GM23248 (cell line): ENCODE data around the gene PPP1R2B. TPM values are rescaled to one million over a fixed set of nuclear protein-coding genes. Genes with fewer than 3 reads are reported as not detected.

Experiments
- DNase-seq: peaks from one replicate; pipeline ENCODE4 v3.0.0-alpha.2; 2015
- H2AFZ ChIP-seq: fragments of 200-600 bp; sonication (generic); 2 replicates; pipeline ENCODE4 v1.6.1; 2016; ENCODE audit warnings: antibody characterized with exemption
- H3F3A ChIP-seq: fragments of 200-600 bp; sonication (generic); 2 replicates; pipeline ENCODE4 v1.6.1; 2016; ENCODE audit warnings: mild to moderate bottlenecking, antibody characterized with exemption, mixed run types; ENCODE audit not compliant: insufficient read depth
- H3K27ac ChIP-seq: fragments of 200-600 bp; sonication (generic); 2 replicates; pipeline ENCODE4 v1.5.1; 2016; ENCODE audit warnings: mild to moderate bottlenecking
- H3K27me3 ChIP-seq: fragments of 200-600 bp; sonication (generic); replicated peaks from 2 replicates; pipeline ENCODE4 v1.6.1; 2016; ENCODE audit warnings: mild to moderate bottlenecking; ENCODE audit not compliant: insufficient read depth
- H3K36me3 ChIP-seq: fragments of 200-600 bp; sonication (generic); 2 replicates; pipeline ENCODE4 v1.6.1; 2016; ENCODE audit warnings: low read depth, mild to moderate bottlenecking
- H3K4me1 ChIP-seq: fragments of 200-600 bp; sonication (generic); 2 replicates; pipeline ENCODE4 v1.6.1; 2016; ENCODE audit warnings: mild to moderate bottlenecking; ENCODE audit not compliant: insufficient read depth
- H3K4me2 ChIP-seq: fragments of 200-600 bp; sonication (generic); one replicate; pipeline ENCODE4 v1.6.1; 2016; ENCODE audit warnings: mild to moderate bottlenecking; ENCODE audit not compliant: unreplicated experiment
- H3K4me3 ChIP-seq: fragments of 200-600 bp; sonication (generic); 2 replicates; pipeline ENCODE4 v1.5.1; 2016; ENCODE audit warnings: mild to moderate bottlenecking
- H3K79me2 ChIP-seq: fragments of 200-600 bp; sonication (generic); 2 replicates; pipeline ENCODE4 v1.6.1; 2016; ENCODE audit warnings: mild to moderate bottlenecking; ENCODE audit not compliant: insufficient read depth
- H3K9ac ChIP-seq: fragments of 200-600 bp; sonication (generic); 2 replicates; pipeline ENCODE4 v1.6.1; 2016; ENCODE audit warnings: mild to moderate bottlenecking
- H3K9me2 ChIP-seq: fragments of 200-600 bp; sonication (generic); 2 replicates; pipeline ENCODE4 v1.6.1; 2016; ENCODE audit warnings: mixed run types, mild to moderate bottlenecking, moderate library complexity; ENCODE audit not compliant: insufficient read depth
- H3K9me3 ChIP-seq: fragments of 200-600 bp; sonication (generic); one replicate; pipeline ENCODE4 v1.6.1; 2017; ENCODE audit warnings: low read depth
- H4K20me1 ChIP-seq: fragments of 200-600 bp; sonication (generic); 2 replicates; pipeline ENCODE4 v1.6.0; 2016; ENCODE audit not compliant: insufficient read depth
- EZH2 ChIP-seq: fragments of 200-600 bp; sonication (generic); IDR thresholded peaks from 2 replicates; pipeline ENCODE4 v1.6.1; 2018; ENCODE audit warnings: antibody characterized with exemption, mild to moderate bottlenecking; ENCODE audit not compliant: insufficient read depth, poor library complexity, severe bottlenecking
- EZH2phosphoT487 ChIP-seq: fragments of 200-600 bp; sonication (generic); IDR thresholded peaks from 2 replicates; pipeline ENCODE4 v1.6.1; 2018; ENCODE audit warnings: antibody characterized with exemption, moderate library complexity, mild to moderate bottlenecking, low read depth; ENCODE audit not compliant: insufficient read depth
- WGBS, 2 experiments: methylation state at CpG; one replicate each; pipeline ENCODE4 v1.1.6; 2015 to 2017; ENCODE audit warnings: low lambda C conversion rate in 2 of 2, low coverage in 1 of 2; ENCODE audit errors: missing lambda C conversion rate in 2 of 2; 5-methylcytosine and 5-hydroxymethylcytosine counted together
- in situ Hi-C: fragments of 300-500 bp; cut with MboI; formaldehyde crosslinking; loops from 2 replicates; pipeline ENCODE4 v1.15.0; 2020
- polyA plus RNA-seq: library from polyadenylated mRNA; unstranded; fragments of >200 nt; fragmentation: Nextera tagmentation; extraction: Ambion mirVana; gene quantifications from 2 replicates; pipeline ENCODE4 v1.2.1, GENCODE V29; 2016
- total RNA-seq: library from RNA; depleted of rRNA; stranded (reverse); fragments of >200 nt; shearing (Covaris generic); gene quantifications from 2 replicates; pipeline ENCODE4 v1.2.3, GENCODE V29; 2014

Gene PPP1R2B
- total and polyA plus RNA-seq, 2 experiments from 2014 or later: 0.11 TPM; not detected in 1

- H3F3A ChIP-seq: no peaks in the 10 kb centered on the region
- no peak overlapping the region for H3K9ac ChIP-seq
- no peak overlapping the region for H2AFZ ChIP-seq
- no peaks in the 10 kb centered on the region for H3K9me2 ChIP-seq
- H3K4me1 ChIP-seq: no peaks in the 10 kb centered on the region
- no peaks in the 10 kb centered on the region for H3K9me3 ChIP-seq
- in situ Hi-C loops: loop anchor here (25.0 kb wide), 1 partner anchor 1699 kb away; no protein-coding TSS in a partner anchor
- H3K27ac ChIP-seq: no peak overlapping the region
- DNase-seq: peak; percentile 9
- H3K4me3 ChIP-seq: no peak overlapping the region
- WGBS, 2 experiments: 53 to 68% methylated on average over 3 of the region's 3 CpGs
- no peaks in the 10 kb centered on the region for H3K79me2 ChIP-seq
- no peaks in the 10 kb centered on the region for H4K20me1 ChIP-seq
- H3K4me2 ChIP-seq: no peak overlapping the region
- no peaks in the 10 kb centered on the region for H3K36me3 ChIP-seq
- H3K27me3 ChIP-seq: 0 out of 2 replicates have a peak, but pooled peaks cover 5% of the 10 kb centered on the region
- no peak for TF ChIP-seq EZH2
- TF ChIP-seq EZH2phosphoT487: no peak
These were observed 14.2 kb upstream of the PPP1R2B start for GRCh38 chr5:156835905-156836304.

DNA sequence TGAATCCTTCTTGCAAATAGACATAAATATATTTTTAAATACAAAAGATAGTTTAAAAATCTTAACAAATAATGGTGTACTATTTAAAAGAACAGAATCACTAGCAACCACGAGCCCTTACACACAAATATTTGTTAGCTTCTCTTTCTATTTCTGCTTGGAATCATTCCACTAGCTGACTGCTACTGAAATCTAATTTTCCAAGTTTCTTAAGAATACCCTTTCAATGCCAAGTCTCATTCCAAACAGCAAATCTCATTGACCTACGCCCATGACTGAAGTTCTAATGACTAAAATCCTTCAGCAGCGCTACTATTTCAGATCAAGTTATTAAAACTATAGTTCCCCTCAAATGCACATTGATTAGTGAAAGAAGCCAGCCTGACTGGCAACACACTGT, 13.2 kb upstream of the PPP1R2B start:
- Histone ChIP-seq H3K4me2 (no peak overlapping the region), H3K9me2 (no peaks in the 10 kb centered on the region), H2AFZ (no peak overlapping the region), H3K27me3 (0 out of 2 replicates have a peak, but pooled peaks cover 5% of the 10 kb centered on the region), H3K4me1 (no peaks in the 10 kb centered on the region), H3K9me3 (no peaks in the 10 kb centered on the region), H3K4me3 (no peak overlapping the region), H3K79me2 (no peaks in the 10 kb centered on the region), H3F3A (no peaks in the 10 kb centered on the region), H3K9ac (no peak overlapping the region), H3K36me3 (no peaks in the 10 kb centered on the region), H4K20me1 (no peaks in the 10 kb centered on the region), H3K27ac (no peak overlapping the region)
- in situ Hi-C loops: loop anchor here (25.0 kb wide), 1 partner anchor 1700 kb away; no protein-coding TSS in a partner anchor
- TF ChIP-seq EZH2phosphoT487 (no peak), EZH2 (no peak)
- 1 to 7% methylated on average over 3 of the region's 3 CpGs for WGBS, 2 experiments
- DNase-seq: peak; percentile 49

DNA sequence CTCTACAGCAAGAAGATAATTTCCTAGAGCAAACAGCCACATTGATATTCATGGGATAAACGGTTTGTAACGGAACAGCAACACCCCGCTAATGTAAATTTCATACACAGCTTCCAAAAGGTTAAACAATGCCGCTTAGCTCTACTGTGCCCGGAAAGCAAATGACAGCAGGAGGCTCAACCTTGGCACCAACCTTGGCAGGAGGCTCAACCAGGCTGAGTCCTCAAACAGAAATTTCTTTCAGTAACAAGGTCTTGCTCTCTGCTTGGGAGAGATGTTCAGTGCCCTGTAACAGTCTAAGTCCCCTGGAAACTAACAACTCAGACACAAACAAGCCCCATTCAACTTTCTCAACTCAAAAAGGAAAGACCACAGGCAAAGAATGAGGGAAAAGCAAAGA, 11.1 kb upstream of the PPP1R2B start:
- Histone ChIP-seq H4K20me1 (no peaks in the 10 kb centered on the region), H2AFZ (no peak overlapping the region), H3K9me3 (no peaks in the 10 kb centered on the region), H3K36me3 (no peaks in the 10 kb centered on the region), H3K9me2 (no peaks in the 10 kb centered on the region), H3F3A (no peaks in the 10 kb centered on the region), H3K4me1 (no peaks in the 10 kb centered on the region), H3K4me2 (no peak overlapping the region), H3K27ac (no peak overlapping the region), H3K4me3 (no peak overlapping the region), H3K27me3 (0 out of 2 replicates have a peak, but pooled peaks cover 5% of the 10 kb centered on the region), H3K9ac (no peak overlapping the region), H3K79me2 (no peaks in the 10 kb centered on the region)
- in situ Hi-C loops: loop anchor here (25.0 kb wide), 1 partner anchor 1702 kb away; no protein-coding TSS in a partner anchor
- WGBS, 2 experiments: 55 to 64% methylated on average over 5 of the region's 5 CpGs
- DNase-seq: no peak
- TF ChIP-seq EZH2: no peak
- no peak for TF ChIP-seq EZH2phosphoT487

DNA sequence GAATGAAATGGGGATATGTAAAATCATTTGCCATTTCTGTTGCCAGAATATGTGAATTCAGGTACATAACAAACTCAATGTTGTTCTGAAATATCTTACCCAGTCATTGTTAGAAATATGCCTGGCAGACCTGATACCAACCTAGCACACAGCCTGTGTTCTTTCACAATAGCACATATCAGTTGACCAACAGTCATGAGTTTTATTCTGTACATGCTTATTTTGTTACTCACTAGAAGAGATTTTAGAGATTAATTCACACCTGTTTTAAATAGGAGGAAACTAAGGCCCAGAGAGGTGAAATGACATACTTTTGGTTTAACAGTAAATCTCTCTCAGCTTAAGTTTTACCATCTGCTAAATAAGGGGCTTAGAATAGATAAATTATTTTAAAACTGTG, 8.4 kb upstream of the PPP1R2B start:
- Histone ChIP-seq H3F3A (no peaks in the 10 kb centered on the region), H3K79me2 (no peaks in the 10 kb centered on the region), H4K20me1 (no peaks in the 10 kb centered on the region), H3K4me3 (no peak overlapping the region), H3K27ac (no peak overlapping the region), H2AFZ (no peak overlapping the region), H3K27me3 (0 out of 2 replicates have a peak, but pooled peaks cover 5% of the 10 kb centered on the region), H3K36me3 (no peaks in the 10 kb centered on the region), H3K9ac (no peak overlapping the region), H3K4me2 (no peak overlapping the region), H3K4me1 (no peaks in the 10 kb centered on the region), H3K9me2 (no peaks in the 10 kb centered on the region), H3K9me3 (no peaks in the 10 kb centered on the region)
- no peak for DNase-seq
- in situ Hi-C loops: loop anchor here (25.0 kb wide), 1 partner anchor 1704 kb away; no protein-coding TSS in a partner anchor
- TF ChIP-seq EZH2: no peak
- TF ChIP-seq EZH2phosphoT487: no peak
